Frontal cortex (tissue), 4 donors: ENCODE data around the gene COL24A1. TPM values are rescaled to one million over a fixed set of nuclear protein-coding genes. Genes with fewer than 3 reads are reported as not detected.
A peak's percentile ranks its signal among the peaks of the same experiment; 100 is the strongest.
"Not testable (repeated sequence)": the region's sequence is repeated elsewhere in the genome, so short reads cannot be mapped to it uniquely, and the experiment has no call there.

ENCODE experiments used
- DNase-seq, 2 donors: peaks; one replicate each; pipeline ENCODE4 v3.0.0; 2012; ENCODE audit warnings: low spot score in 2 of 2
- FAIRE-seq: peaks from 2 replicates; lab custom pipeline; 2012; peaks lifted over from hg19 to GRCh38; lab: Jason Lieb, UNC
- total RNA-seq: library from RNA; depleted of rRNA; stranded (reverse); fragments of >200 nt; gene quantifications from one replicate; pipeline ENCODE4 v1.2.3, GENCODE V29; 2014
- donor health status: control.
- donor health status: control.
- donor health status: control.

COL24A1 gene
- total RNA-seq, 1 donor from 2014 or later: 1.6 TPM

DNA sequence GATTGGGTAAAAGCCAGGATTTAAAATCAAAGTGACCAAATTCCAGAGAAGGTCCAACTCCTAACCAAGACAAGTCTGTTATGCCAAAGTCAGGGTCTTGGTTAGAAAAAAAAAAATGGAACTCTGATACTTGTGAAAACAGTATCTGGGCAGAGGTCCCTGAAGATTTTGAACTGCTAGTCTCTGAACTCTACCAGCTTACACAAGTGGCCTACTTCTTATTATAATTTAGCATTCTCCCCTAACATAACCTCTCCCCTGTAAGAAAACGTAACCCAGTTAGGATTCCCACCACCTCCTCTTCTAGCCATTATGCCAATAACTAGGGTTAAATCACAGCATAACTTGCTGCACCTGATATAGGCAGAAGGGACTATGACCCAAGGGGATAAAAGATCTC is 220.5 kb downstream of the COL24A1 start:
- FAIRE-seq (no peak), DNase-seq (no peak)

DNA sequence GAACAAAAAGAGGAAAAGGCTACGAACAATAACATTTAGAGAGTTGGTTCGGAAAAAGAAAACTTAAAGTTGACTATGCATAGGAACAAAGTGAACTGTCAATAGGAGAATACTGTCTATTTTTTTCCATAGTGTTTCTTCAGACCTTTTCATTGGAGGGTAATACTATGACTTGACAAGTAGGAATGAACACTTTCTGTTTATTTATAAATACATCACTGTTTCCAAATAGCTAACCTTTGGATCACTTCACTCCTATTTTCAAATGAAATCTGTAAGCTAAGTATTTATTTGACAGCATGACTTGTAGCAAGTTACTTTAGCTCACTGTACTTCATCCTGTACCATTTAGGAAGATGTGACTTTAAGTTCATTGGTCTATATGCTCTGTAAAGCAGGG is 221.3 kb downstream of the COL24A1 start:
- no peak for DNase-seq
- no peak for FAIRE-seq

DNA sequence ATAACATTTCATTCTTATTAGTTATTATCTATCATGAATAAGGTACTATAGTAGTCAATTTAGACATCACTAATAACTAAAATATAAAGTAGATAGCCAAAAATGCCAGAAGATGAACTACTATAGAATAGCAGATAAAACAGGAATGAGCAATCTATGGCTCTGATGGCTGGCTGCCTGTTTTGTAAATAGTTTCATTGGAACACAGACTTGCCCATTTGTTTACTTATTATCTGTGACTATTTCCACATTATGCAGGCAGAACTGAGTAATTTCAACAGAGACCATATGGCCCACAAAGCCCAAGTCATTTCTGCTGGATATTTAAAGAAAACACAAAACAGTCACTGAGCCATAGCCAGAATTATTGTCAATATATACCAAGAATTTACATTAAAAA is 222.1 kb downstream of the COL24A1 start:
- no peak for DNase-seq
- no peak for FAIRE-seq

DNA sequence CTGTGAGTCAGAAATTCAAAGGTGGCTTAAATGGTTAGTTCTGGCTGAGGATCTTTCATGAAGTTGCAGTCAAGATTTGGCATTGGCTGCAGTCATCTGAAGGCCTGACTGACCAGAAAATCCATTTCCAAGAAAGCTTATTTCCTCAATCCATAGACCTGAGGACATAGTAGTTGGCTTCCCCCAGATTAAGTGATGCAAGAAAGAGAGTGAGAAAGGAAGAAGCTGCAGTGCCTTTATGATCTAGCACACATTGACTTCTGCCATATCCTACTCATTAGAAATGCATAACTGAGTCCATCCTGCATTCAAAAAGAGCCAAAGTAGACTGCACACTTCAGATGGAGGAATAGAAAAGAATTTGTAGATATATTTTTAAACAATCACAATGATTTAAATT is 222.6 kb downstream of the COL24A1 start:
- FAIRE-seq (no peak), DNase-seq (no peak)

DNA sequence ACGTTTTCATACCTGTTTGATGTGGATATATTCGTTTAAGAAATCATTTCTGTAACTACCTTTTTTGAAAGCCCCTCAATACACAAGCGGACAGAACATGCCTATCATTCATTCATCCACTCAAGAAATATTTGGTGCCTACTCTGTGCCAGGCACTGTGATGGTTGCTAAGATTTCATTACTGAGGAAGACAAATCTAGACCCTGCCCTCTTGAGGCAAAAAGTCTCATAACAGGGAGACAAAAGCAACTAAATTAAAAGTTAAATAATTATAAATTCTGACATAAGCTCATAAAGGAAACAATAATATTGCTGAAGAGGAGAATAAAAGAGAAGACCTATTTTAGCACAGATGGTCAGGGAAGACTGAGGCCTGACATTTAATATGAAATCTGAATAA is 244.8 kb downstream of the COL24A1 start:
- DNase-seq (no peak), FAIRE-seq (no peak)

DNA sequence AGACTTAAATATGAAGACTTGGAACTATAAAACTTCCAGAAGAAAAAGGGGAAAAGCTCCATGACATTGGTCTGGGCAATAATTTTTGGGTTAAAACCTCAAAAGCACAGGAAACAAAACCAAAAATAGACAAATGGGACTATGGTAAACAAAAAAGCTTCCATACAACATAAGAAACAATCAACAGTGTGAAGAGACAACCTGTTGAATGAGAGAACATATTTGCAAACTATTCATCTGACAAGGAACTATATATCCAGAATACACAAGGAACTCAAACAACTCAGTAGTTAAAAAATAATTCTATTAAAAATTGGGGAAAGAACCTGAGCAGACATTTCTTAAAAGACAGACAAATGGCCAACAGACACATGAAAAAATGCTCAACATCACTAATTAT is 255.7 kb downstream of the COL24A1 start:
- DNase-seq (no peak), FAIRE-seq (no peak)

DNA sequence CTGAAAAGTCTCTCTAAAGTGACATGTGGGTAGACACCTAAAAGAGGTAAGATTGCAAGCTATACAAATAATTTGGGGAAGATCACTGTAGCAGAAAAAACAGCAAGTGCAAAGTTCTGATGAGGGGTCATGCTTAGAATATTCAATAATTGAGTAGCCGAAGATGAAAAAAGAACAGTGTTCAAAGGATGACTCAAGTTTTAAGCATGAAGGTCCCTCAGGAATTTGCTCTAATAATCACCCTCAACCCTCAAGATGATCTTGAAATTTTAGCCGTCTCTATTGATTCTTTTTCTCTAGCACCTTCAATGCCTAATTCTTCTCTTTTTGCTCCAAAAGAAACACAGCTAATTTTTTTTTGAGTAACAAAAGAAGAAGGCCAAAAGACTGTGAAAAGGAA is 257.7 kb downstream of the COL24A1 start:
- DNase-seq: no peak
- no peak for FAIRE-seq

DNA sequence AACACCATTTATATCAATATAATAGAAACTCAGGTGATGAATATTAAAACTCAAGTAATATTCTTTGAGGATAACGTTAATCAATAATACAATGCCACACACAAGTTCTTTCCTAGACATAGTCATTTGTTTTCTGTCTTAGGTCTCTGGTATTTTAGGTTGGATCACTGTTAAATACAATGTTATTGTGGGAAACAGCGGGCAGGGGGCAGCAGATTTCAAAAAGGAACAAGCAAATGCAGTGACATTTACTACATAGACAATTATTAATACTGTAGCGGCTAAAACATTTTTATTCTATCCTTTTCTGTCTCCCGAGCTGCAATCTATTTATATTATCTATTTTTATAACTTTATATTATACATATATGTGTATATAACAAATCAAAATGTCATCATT is 261.9 kb downstream of the COL24A1 start:
- FAIRE-seq (no peak), DNase-seq (peak in 1 of 2 donors; percentile 7)

DNA sequence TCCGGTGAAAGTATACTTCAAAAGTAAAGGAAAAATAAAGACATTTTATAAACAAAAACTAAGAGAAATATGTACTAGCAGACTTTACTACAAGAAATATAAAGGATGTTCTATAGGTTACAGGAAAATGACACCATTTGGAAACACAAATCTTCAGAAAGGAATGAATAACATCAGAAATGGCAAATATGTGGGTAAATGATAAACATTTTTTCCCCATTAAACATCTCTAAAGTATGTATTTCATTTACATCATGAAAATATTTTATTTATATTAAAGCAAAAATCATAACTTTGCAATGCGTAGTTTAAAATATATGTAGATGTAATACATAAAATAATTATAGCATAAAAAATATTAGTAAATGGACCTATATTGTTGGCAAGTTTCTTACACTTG is 264.2 kb downstream of the COL24A1 start:
- no peak for FAIRE-seq

DNA sequence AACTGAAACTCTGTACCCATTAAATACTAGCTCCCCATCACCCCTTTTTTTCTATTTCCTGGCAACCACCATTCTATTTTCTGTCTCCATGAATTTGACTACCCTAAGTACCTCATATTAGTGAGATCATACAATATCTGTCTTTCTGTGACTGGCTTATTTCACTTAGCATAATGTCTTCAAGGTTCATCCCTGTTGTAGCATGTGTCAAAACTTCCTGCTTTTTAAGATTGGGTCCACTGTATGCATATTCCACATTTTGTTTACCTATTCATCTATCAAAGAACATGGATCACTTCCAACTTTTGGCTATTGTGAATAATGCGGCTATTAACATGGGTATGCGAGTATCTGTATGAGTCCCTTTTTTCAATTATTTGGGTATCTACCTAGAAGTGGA is 266.7 kb downstream of the COL24A1 start:
- FAIRE-seq: no peak
- no peak for DNase-seq

More for the DNA sequence above, 264.2 kb downstream of the COL24A1 start:
- no peak for DNase-seq

DNA sequence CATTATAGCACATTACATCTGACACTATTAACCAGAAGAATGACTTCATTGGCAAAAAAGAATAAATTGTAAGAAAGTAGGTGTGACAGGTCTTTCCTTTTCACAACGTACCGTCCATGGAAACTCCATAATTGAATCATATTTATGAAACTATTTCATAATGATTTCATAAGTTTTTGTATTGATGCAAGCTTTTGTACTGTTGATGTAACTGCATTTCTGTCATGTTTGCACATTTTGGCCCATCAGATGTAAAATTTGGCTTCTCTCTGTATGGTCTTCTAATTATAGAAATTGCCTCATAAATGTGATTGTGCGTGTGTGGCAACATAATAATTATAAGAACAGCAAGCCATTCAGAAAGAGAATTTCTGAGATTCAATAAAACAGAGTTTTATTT is 267.7 kb downstream of the COL24A1 start:
- no peak for DNase-seq

DNA sequence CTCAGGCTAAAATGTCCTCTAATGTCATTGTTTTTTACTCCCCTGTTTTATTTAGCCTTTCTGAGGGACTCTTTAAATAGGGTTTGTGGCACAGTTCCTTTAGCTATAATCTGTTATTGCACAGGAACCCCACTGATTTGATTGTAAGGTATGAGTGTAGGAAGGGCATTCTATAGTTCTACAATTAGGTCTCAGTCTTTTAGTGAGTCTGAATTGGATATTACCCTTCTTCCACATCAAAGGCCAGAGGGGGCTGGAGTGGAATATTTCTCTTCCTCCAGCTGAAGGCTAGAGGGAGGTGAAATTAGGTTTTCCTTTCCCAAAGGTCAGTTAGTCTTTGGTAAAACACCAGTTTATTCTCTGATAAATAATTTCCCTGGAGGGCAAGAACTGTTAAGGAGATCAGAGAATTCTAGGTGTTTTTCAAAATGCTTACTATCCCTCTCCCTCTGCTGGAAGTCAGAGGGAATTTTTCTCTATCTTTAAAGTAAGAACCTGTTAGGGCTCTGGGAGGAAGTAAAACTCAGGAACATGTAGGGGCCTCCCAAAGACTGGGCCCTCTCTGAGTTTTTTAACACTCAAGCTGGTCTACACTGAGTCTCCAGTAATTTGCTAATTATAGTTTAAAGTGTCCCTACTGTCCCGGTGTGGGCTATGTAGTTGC is 272.1 kb downstream of the COL24A1 start:
- FAIRE-seq (no peak), DNase-seq (no peak)

More for the DNA sequence above, 267.7 kb downstream of the COL24A1 start:
- FAIRE-seq: no peak

DNA sequence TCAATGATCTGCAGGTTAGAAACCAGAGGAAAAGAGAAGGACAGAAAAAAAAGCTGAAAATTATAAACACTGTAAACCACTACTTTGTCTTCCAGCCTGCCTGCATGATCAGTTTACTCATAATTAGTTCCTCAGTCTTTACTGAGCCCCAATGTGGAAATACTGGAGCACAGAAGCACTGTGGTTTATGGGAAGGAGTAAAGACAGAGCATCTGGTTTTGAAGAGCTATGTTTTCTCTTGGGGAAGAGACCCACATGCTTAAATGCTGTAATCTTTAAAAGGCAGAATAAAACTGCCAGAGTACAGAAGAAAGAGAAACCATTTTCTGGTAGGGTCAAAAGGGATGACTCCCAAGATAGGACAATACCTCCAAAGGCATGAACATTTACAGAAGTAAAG is 289.4 kb downstream of the COL24A1 start:
- FAIRE-seq (no peak), DNase-seq (no peak)

DNA sequence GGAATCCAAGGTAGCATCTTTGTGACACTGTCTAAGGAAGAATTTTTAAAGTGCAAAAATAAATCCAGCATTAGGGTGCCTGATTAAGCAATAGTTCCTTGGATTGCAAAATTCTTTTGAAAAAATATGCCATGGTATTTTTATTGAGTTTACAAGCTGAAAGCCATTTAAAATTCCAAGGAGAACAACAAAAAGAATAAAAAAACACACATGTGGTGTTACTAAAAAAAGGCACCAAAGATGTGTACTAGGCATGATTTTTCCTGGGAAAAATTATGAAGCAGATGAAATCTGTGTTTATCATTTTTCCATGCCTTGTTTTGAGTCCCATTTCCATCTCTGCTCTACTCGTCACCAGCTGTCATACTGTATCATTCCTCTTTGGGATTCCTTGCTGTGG is 291.4 kb downstream of the COL24A1 start:
- no peak for FAIRE-seq
- DNase-seq: no peak

DNA sequence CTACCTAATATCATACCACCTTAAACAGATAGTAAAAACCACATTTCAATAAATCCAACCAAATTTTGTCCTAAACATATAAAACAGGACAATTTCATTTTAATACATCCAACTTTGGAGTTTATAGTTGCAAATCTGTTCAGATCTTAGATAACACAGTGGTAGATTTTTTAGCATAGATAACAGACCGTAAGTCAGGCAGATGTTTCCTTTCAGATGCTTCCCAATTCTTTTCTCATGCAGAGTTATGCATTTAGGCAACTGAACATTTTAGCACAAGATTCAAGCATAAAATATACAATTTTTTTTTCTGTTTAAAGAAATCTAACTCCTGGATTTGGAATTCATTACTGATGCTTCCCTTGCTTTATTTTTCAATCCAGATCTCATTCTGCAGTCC is 291.8 kb downstream of the COL24A1 start:
- FAIRE-seq: no peak
- no peak for DNase-seq

DNA sequence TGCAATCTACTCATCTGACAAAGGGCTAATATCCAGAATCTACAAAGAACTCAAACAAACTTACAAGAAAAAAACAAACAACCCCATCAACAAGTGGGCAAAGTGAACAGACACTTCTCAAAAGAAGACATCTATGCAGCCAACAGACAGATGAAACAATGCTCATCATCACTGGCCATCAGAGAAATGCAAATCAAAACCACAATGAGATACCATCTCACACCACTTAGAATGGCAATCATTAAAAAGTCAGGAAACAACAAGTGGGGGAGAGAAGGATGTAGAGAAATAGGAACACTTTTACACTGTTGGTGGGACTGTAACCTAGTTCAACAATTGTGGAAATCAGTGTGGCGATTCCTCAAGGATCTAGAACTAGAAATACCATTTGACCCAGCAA is 292.9 kb downstream of the COL24A1 start:
- not testable (repeated sequence) for FAIRE-seq

DNA sequence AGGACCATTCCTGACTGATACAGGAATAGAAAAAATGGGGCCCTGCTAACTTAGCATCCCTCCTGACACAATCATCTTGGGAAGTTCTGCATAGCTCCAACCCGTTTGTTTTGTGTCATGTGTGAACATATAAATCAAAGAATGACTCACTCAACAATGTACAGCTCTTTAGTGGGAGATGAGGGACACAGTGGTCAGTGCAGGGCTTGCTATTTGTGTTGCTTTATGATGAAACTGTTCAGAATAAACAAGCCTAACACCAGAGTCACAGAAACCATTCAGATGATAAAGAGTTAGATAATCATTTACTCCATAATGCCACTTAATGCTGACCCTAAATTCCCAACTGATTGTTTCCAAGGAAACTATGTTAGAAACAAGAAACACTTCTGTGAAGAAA is 294.1 kb downstream of the COL24A1 start:
- DNase-seq (no peak), FAIRE-seq (no peak)

More for the DNA sequence above, 292.9 kb downstream of the COL24A1 start:
- not testable (repeated sequence) for DNase-seq

DNA sequence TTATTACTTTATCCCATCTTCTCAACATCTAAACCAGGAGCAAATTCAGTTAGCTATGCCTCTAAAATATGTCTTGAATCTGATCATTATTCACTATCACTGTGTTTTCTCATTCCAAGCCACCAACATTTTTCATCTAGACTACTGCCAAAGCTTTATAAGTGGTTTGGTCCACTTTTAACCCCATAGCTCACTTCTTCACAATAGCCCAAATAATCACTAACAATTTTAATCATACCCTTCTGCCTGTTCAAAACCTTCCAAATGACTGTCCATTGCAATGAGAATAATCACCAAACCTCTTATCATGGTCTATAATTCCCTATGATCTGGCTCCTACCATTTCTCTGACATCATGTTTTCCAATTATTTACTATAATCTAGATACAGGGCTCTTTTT is 298.6 kb downstream of the COL24A1 start:
- no peak for DNase-seq
- FAIRE-seq: no peak

DNA sequence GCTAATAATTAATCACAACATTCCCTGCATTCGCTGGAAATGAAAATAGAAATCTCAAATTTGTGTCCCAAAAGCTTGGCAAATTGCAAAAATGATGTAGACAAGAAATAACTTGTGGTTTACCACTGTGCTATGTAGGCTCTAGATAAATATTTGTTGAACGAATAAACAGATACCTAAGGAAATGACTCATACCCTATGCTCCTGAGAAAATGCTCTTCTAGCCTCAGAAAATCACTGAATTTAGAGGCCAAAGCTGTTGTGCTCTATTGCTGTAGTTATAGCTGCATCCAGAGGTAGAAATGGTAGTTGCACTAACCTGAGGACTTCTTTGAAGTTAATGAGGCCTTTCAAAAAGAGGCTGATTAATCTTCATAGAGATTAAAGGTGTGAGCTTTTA is 306.3 kb downstream of the COL24A1 start:
- FAIRE-seq: no peak
- no peak for DNase-seq

DNA sequence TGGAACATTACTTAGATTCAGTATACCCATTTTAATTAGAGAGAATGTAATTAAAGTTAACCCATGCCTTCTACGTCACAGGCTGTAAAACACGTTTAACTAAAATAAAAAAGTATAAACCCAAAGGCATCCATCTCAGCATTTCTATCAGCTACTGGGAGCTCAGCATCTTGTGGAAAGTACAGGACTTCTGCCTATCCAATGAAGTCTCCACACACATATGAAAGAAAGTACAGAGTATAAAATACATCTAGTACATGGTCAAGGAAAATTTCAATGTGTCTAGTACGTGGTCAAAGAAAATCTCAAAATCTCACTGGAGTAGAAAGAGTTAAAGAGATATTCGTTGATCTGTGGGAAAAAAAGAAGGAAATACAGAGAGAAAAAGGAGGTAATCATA is 306.9 kb downstream of the COL24A1 start:
- FAIRE-seq: no peak

DNA sequence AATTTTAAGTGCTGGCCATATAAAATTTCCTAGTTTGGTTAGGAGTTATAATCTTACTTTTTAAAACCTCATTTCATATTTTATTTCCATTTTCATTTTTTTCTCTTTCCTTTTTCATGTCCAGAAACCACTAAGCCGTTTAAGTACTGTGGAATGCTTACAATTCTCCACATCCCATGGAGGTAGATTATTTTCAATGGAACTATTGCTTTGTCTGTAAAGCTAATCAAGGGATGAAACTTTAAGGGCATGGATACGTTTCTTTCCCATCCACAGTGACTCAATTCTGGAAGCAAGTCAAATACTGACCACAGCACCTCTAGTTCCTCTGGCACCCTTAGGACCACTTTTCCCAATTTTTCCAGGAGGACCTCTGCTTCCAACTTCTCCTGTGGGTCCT is 309.2 kb downstream of the COL24A1 start:
- DNase-seq (no peak), FAIRE-seq (no peak)

More for the DNA sequence above, 306.9 kb downstream of the COL24A1 start:
- DNase-seq: no peak

DNA sequence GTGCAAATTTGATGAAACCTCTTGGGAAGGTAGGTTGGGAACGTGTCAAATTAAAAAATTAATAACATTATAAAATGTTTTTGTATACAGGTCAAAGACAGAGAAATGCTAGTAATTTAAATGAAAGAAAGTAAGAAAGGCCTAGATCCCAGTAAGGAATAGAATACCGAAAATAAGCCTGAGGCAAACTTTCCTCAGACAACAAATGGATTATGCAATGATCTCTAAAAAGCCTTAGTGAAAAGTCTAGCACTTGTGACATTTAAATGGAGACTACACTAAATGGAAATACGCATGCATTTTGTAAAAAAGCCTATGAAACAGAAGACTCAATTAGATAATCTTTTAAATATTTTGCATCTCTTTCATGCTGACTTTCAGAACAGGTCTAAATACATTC is 309.9 kb downstream of the COL24A1 start:
- DNase-seq (no peak), FAIRE-seq (no peak)
